Measurements from ENCODE around the gene UBXN11.

UBXN11 gene

GRCh38 chr1:26306290-26307229 is at the start of gene UBXN11:
UBXN11 (minus strand) TSS chr1:26306636; CDS start chr1:26302883, 3,753 bp downstream.
- peak; percentile 14 to 95 (median 72) for DNase-seq

GRCh38 chr1:26356106-26356505 is 49.7 kb upstream of the UBXN11 start:
- no peak for DNase-seq

- DNase-seq, result no peak
These were observed 48.5 kb upstream of the UBXN11 start for GRCh38 chr1:26354972-26355371.

- no peak for DNase-seq
These were observed 47.8 kb upstream of the UBXN11 start, which contains the start of gene CRYBG2 for GRCh38 chr1:26353976-26354820. CRYBG2 (minus strand) TSS chr1:26354130; CDS start chr1:26346657, 7,473 bp downstream.

GRCh38 chr1:26353210-26353859 is 46.9 kb upstream of the UBXN11 start:
- DNase-seq, result no peak

- no peak for DNase-seq
These were observed 45.9 kb upstream of the UBXN11 start for GRCh38 chr1:26352338-26352679.

GRCh38 chr1:26351590-26352337 is 45.3 kb upstream of the UBXN11 start:
- DNase-seq, result no peak

- no peak for DNase-seq
These were observed 44.5 kb upstream of the UBXN11 start for GRCh38 chr1:26350701-26351589.

GRCh38 chr1:26350343-26350700 is 43.9 kb upstream of the UBXN11 start:
- DNase-seq, result no peak

GRCh38 chr1:26349877-26350244 is 43.4 kb upstream of the UBXN11 start:
- DNase-seq, result no peak

- DNase-seq, result no peak
These were observed 42.9 kb upstream of the UBXN11 start for GRCh38 chr1:26349188-26349876.

GRCh38 chr1:26346274-26347033 is 40.0 kb upstream of the UBXN11 start:
- no peak for DNase-seq

GRCh38 chr1:26345718-26346117 is 39.3 kb upstream of the UBXN11 start:
- DNase-seq, result no peak

- DNase-seq, result no peak
These were observed 37.9 kb upstream of the UBXN11 start for GRCh38 chr1:26344147-26344920.

- no peak for DNase-seq
These were observed 33.6 kb upstream of the UBXN11 start for GRCh38 chr1:26340047-26340481.

GRCh38 chr1:26338670-26339069 is 32.2 kb upstream of the UBXN11 start:
- DNase-seq, result no peak

GRCh38 chr1:26337625-26338024 is 31.2 kb upstream of the UBXN11 start:
- no peak for DNase-seq

- no peak for DNase-seq
These were observed 30.7 kb upstream of the UBXN11 start for GRCh38 chr1:26337206-26337535.
